Smooth muscle cell of the umbilical artery (primary cell): ENCODE measurements around the gene PABPC3. TPM values are rescaled to one million over a fixed set of nuclear protein-coding genes. Genes with fewer than 3 reads are reported as not detected.

Source experiments
- total RNA-seq: library from RNA; depleted of rRNA; stranded (reverse); fragments of >200 nt; gene quantifications from 2 replicates; pipeline ENCODE4 v1.2.3, GENCODE V29; 2014

The PABPC3 gene
- total RNA-seq: under 0.01 and 0.32 TPM in 2 replicates

DNA sequence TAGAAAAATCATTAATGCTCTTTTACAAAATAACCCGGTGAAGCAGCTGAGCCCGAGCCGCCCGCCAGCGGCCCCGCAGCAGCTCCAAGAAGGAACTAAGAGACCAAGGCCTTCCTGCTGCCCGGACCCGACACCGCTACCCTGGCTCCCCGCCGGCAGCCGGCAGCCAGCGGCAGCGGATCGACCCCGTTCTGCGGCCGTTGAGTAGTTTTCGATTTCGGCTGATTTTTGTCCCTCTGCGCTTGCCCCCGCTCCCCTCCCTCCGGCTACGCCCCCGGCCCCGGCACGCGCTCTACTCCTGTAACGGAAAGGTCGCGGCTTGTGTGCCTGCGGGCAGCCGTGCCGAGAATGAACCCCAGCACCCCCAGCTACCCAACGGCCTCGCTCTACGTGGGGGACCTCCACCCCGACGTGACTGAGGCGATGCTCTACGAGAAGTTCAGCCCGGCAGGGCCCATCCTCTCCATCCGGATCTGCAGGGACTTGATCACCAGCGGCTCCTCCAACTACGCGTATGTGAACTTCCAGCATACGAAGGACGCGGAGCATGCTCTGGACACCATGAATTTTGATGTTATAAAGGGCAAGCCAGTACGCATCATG is at the start of gene PABPC3:
Gene PABPC3 (plus strand): TSS at position 286 of the 603 bp plus-strand sequence. CDS start 63 bp downstream, at position 349.

Other genes with a start within 250 kb of the PABPC3 start
- not detected in 2 replicates for gene AMER2, start 76.2 kb downstream of the PABPC3 start, total RNA-seq
- 28.8 and 31.5 TPM in 2 replicates for gene MTMR6, start 191.4 kb downstream of the PABPC3 start, total RNA-seq
- 64.7 and 105 TPM in 2 replicates for gene NUP58, start 205.5 kb downstream of the PABPC3 start, total RNA-seq